Upper lobe of left lung (tissue), 6 donors: ENCODE measurements around the gene ANKRD11. TPM values are rescaled to one million over a fixed set of nuclear protein-coding genes. Genes with fewer than 3 reads are reported as not detected.

ENCODE experiments used
- ATAC-seq, 2 donors: fragments of 200-7000 bp; cut with Tn5 transposase; one replicate each; pipeline ENCODE4 v1.9.1; 2022; ENCODE audit warnings: mild to moderate bottlenecking in 2 of 2, moderate library complexity in 2 of 2; ENCODE audit not compliant: low FRiP score in 2 of 2
- DNase-seq, 2 donors: peaks; one replicate each; pipeline ENCODE4 v3.0.0-alpha.2; 2019 to 2020
- H3K27ac ChIP-seq, 4 donors: fragments of 200-600 bp; sonication (generic); one replicate each; pipeline ENCODE4 v1.5.1; 2016 to 2019
- H3K27me3 ChIP-seq, 4 donors: fragments of 200-600 bp; sonication (generic); one replicate each; pipeline ENCODE4 v1.5.1; 2017 to 2019
- H3K36me3 ChIP-seq, 4 donors: fragments of 200-600 bp; sonication (generic); one replicate each; pipeline ENCODE4 v1.5.1; 2016 to 2019
- H3K4me1 ChIP-seq, 4 donors: fragments of 200-600 bp; sonication (generic); one replicate each; pipeline ENCODE4 v1.5.1; 2018 to 2019
- H3K4me3 ChIP-seq, 4 donors: fragments of 200-600 bp; sonication (generic); one replicate each; pipeline ENCODE4 v1.5.1; 2017 to 2019; ENCODE audit warnings: mild to moderate bottlenecking in 2 of 4, moderate library complexity in 1 of 4
- H3K9me3 ChIP-seq, 4 donors: fragments of 200-600 bp; sonication (generic); one replicate each; pipeline ENCODE4 v1.5.1; 2018 to 2019
- CTCF ChIP-seq, 6 experiments: fragments of 450-650 bp in 4 of 6; fragments of 200-600 bp in 2 of 6; sonication (generic) in 2 of 6; IDR thresholded peaks; one replicate each; pipeline ENCODE4 v1.5.1; 2016 to 2019; ENCODE audit warnings: antibody characterized with exemption in 6 of 6
- EP300 ChIP-seq, 4 donors: sonication (generic); formaldehyde crosslinking; IDR thresholded peaks; one replicate each; pipeline ENCODE4 v1.5.1; 2017; ENCODE audit warnings: antibody characterized with exemption in 4 of 4, control low read depth in 2 of 4
- POLR2A ChIP-seq, 4 donors: fragments of 450-650 bp; IDR thresholded peaks; one replicate each; pipeline ENCODE4 v1.5.1; 2016 to 2017; ENCODE audit warnings: antibody characterized with exemption in 4 of 4, mild to moderate bottlenecking in 2 of 4
- POLR2AphosphoS5 ChIP-seq, 2 donors: sonication (generic); formaldehyde crosslinking; IDR thresholded peaks; one replicate each; pipeline ENCODE4 v1.5.1; 2017; ENCODE audit warnings: antibody characterized with exemption in 2 of 2
- WGBS, 2 donors: methylation state at CpG; one replicate each; pipeline ENCODE4 v1.1.5; 2017 to 2018; 5-methylcytosine and 5-hydroxymethylcytosine counted together
- total RNA-seq, 6 donors: library from RNA; depleted of rRNA in 4 of 6; stranded (reverse); fragments of >200 nt in 4 of 6; gene quantifications; one replicate each; pipeline versions ENCODE4 v1.1.0 to v1.2.1, GENCODE V29; 2016 to 2021
- donor health status: DM: no; HTN: no; CAD: no; lungs with moderate emphysema.
- donor health status: DM: no; HTN: yes; CAD: no; lungs with severe emphysema.

ANKRD11 gene
- total RNA-seq, 6 donors from 2014 or later, result 92.4 to 313 (median 134) TPM

- peaks cover 64 to 89% (median 78%) of the 10 kb centered on the region in 4 donors for H3K4me1 ChIP-seq
- no peak overlapping the region for H3K27ac ChIP-seq
- DNase-seq (no peak), ATAC-seq (no peak)
- WGBS, 2 donors, result 92% methylated on average over 13 of the region's 13 CpGs
- H3K36me3 ChIP-seq, result no peaks in the 10 kb centered on the region
- H3K9me3 ChIP-seq, result no peaks in the 10 kb centered on the region
- H3K27me3 ChIP-seq, result no peaks in the 10 kb centered on the region
- TF ChIP-seq POLR2A (IDR thresholded peaks at IDR 0.05) (no peak), EP300 (IDR thresholded peaks at IDR 0.05) (no peak), POLR2AphosphoS5 (IDR thresholded peaks at IDR 0.05) (no peak), CTCF (IDR thresholded peaks at IDR 0.05) (no peak)
- no peak overlapping the region for H3K4me3 ChIP-seq
Measured at GRCh38 chr16:89481356-89481955, 8.9 kb downstream of the ANKRD11 start.

GRCh38 chr16:89478576-89479221 is 11.7 kb downstream of the ANKRD11 start:
- no peaks in the 10 kb centered on the region for H3K27me3 ChIP-seq
- DNase-seq (peak in 1 of 2 donors; percentile 46), ATAC-seq (peak in 1 of 2 donors; percentile 76)
- WGBS, 2 donors, result 85 to 87% methylated on average over 14 of the region's 14 CpGs
- H3K4me1 ChIP-seq, result peaks cover 50 to 75% (median 69%) of the 10 kb centered on the region in 4 donors
- TF ChIP-seq CTCF (IDR thresholded peaks at IDR 0.05) (no peak), POLR2A (IDR thresholded peaks at IDR 0.05) (no peak), POLR2AphosphoS5 (IDR thresholded peaks at IDR 0.05) (no peak), EP300 (IDR thresholded peaks at IDR 0.05) (no peak)
- H3K4me3 ChIP-seq, result no peak overlapping the region
- no peaks in the 10 kb centered on the region for H3K36me3 ChIP-seq
- no peak overlapping the region for H3K27ac ChIP-seq
- no peaks in the 10 kb centered on the region for H3K9me3 ChIP-seq

- no peaks in the 10 kb centered on the region for H3K9me3 ChIP-seq
- DNase-seq (no peak), ATAC-seq (no peak)
- no peak overlapping the region for H3K4me3 ChIP-seq
- TF ChIP-seq EP300 (IDR thresholded peaks at IDR 0.05) (no peak), POLR2A (IDR thresholded peaks at IDR 0.05) (no peak), CTCF (IDR thresholded peaks at IDR 0.05) (no peak), POLR2AphosphoS5 (IDR thresholded peaks at IDR 0.05) (no peak)
- no peaks in the 10 kb centered on the region for H3K36me3 ChIP-seq
- H3K27ac ChIP-seq, result peak overlapping the region in 1 of 4 donors; percentile 2
- peaks cover 53 to 76% (median 69%) of the 10 kb centered on the region in 4 donors for H3K4me1 ChIP-seq
- no peaks in the 10 kb centered on the region for H3K27me3 ChIP-seq
- WGBS, 2 donors, result 64 to 80% methylated on average over 10 of the region's 10 CpGs
Measured at GRCh38 chr16:89476811-89477261, 13.5 kb downstream of the ANKRD11 start.

- Histone ChIP-seq H3K27me3 (no peaks in the 10 kb centered on the region), H3K9me3 (no peaks in the 10 kb centered on the region), H3K27ac (peak overlapping the region in 1 of 4 donors; percentile 2), H3K4me1 (peaks cover 52 to 75% (median 67%) of the 10 kb centered on the region in 4 donors), H3K36me3 (no peaks in the 10 kb centered on the region), H3K4me3 (no peak overlapping the region)
- 65 to 81% methylated on average over 5 of the region's 5 CpGs for whole genome bisulfite sequencing, 2 donors
- no peak for TF ChIP-seq EP300 (IDR thresholded peaks at IDR 0.05)
- no peak for TF ChIP-seq CTCF (IDR thresholded peaks at IDR 0.05)
- TF ChIP-seq POLR2AphosphoS5 (IDR thresholded peaks at IDR 0.05), result no peak
- no peak for TF ChIP-seq POLR2A (IDR thresholded peaks at IDR 0.05)
- no peak for DNase-seq
- no peak for ATAC-seq
Measured at GRCh38 chr16:89476379-89476778, 14.0 kb downstream of the ANKRD11 start.
